ENCODE data around the gene ALK.

- TF ChIP-seq EZH2 (IDR thresholded peaks at IDR 0.05; ENCODE audit: low read length, unreplicated experiment), result no peak
- TF ChIP-seq CTCF (conservative IDR thresholded peaks at IDR 0.05; ENCODE audit: low read depth, low read length), result no peak
- no peak for TF ChIP-seq EZH2phosphoT487 (IDR thresholded peaks at IDR 0.05; ENCODE audit: borderline replicate concordance, low read length)
Observed at GRCh38 chr2:29519338-29519925, 402.0 kb downstream of the ALK start.
